PFSK-1 (cell line): Measurements from ENCODE around the gene DLST.

Experiments used
- POLR2AphosphoS5 ChIP-seq: IDR thresholded peaks from 2 replicates; pipeline ENCODE4 v1.6.1; 2012; ENCODE audit warnings: low read depth, mild to moderate bottlenecking, control low read depth, low read length, moderate library complexity
- SIN3A ChIP-seq: IDR thresholded peaks from 2 replicates; pipeline ENCODE4 v1.6.1; 2012; ENCODE audit warnings: mild to moderate bottlenecking, low read length, moderate library complexity, borderline replicate concordance; ENCODE audit not compliant: insufficient read depth

GRCh38 chr14:74950795-74951442, 69.2 kb downstream of the DLST start:
- no peak for TF ChIP-seq SIN3A
- TF ChIP-seq POLR2AphosphoS5: no peak
